Stimulated activated CD8-positive, alpha-beta memory T cell treated with anti-CD3 and anti-CD28 coated beads, Interleukin-4, amount 100 ng/mL, for 24 hours (primary cell): ENCODE data around the gene ANKRD11.
"Not testable (repeated sequence)": the region's sequence is repeated elsewhere in the genome, so short reads cannot be mapped to it uniquely, and the experiment has no call there.

ENCODE experiments used
- DNase-seq: peaks from one replicate; pipeline ENCODE4 v3.0.0-alpha.2; 2020; ENCODE audit warnings: low read depth

Gene ANKRD11

GRCh38 chr16:89328412-89329400, 161.7 kb downstream of the ANKRD11 start:
- not testable (repeated sequence) for DNase-seq

GRCh38 chr16:89326721-89327120, 163.6 kb downstream of the ANKRD11 start:
- no peak for DNase-seq

GRCh38 chr16:89325861-89326471, 164.4 kb downstream of the ANKRD11 start:
- DNase-seq: no peak

GRCh38 chr16:89324056-89325010, 166.0 kb downstream of the ANKRD11 start:
- peak; percentile 54 for DNase-seq

GRCh38 chr16:89323120-89323960, 167.0 kb downstream of the ANKRD11 start:
- no peak for DNase-seq

- DNase-seq: no peak
Observed at GRCh38 chr16:89322321-89323119, 167.8 kb downstream of the ANKRD11 start.

GRCh38 chr16:89320782-89321501, 169.4 kb downstream of the ANKRD11 start:
- DNase-seq: no peak

- DNase-seq: no peak
Observed at GRCh38 chr16:89319886-89320781, 170.2 kb downstream of the ANKRD11 start.

GRCh38 chr16:89319631-89319885, 170.8 kb downstream of the ANKRD11 start:
- DNase-seq: no peak

- DNase-seq: no peak
Observed at GRCh38 chr16:89318871-89319630, 171.3 kb downstream of the ANKRD11 start.

GRCh38 chr16:89318430-89318758, 172.0 kb downstream of the ANKRD11 start:
- no peak for DNase-seq

- DNase-seq: no peak
Observed at GRCh38 chr16:89317729-89318429, 172.5 kb downstream of the ANKRD11 start.

GRCh38 chr16:89317101-89317671, 173.2 kb downstream of the ANKRD11 start:
- DNase-seq: no peak

GRCh38 chr16:89316701-89317100, 173.7 kb downstream of the ANKRD11 start:
- no peak for DNase-seq

- DNase-seq: peak; percentile 58
Observed at GRCh38 chr16:89315791-89316581, 174.4 kb downstream of the ANKRD11 start.

- DNase-seq: no peak
Observed at GRCh38 chr16:89315271-89315670, 175.1 kb downstream of the ANKRD11 start.
